Body of pancreas (tissue), 4 donors: ENCODE results near the gene BCOR.

Source experiments
- POLR2A ChIP-seq, 3 donors: fragments of 450-650 bp; IDR thresholded peaks; one replicate each; pipeline ENCODE4 v1.6.1; 2016; ENCODE audit warnings: antibody characterized with exemption in 3 of 3, mild to moderate bottlenecking in 2 of 3
- TF ChIP-seq, protein P1 (sequence below), 7 experiments: fragments of 450-650 bp in 4 of 7; fragments of 200-600 bp in 3 of 7; sonication (generic) in 3 of 7; IDR thresholded peaks; one replicate each; pipeline ENCODE4 v1.5.1; 2016 to 2019; ENCODE audit warnings: antibody characterized with exemption in 7 of 7

DNA sequence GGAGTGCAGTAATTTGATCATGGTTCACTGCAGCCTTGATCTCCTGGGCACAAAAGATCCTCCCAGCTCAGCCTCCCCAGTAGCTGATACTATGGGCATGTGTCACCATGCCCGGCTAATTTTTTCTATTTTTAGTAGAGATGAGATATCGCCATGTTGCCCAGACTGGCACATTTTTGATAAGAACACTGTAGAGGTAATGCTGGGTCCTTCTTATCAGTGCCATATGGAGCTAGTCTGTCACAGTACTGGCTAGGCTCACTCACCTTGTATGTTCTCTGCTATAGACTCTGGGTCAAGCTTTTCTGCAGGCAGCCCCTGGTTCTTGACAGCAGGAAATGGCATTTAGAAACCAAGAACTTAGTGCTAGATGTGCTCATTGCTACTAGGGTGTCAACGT lies 53.9 kb downstream of the BCOR start:
- TF ChIP-seq, protein P1, sequence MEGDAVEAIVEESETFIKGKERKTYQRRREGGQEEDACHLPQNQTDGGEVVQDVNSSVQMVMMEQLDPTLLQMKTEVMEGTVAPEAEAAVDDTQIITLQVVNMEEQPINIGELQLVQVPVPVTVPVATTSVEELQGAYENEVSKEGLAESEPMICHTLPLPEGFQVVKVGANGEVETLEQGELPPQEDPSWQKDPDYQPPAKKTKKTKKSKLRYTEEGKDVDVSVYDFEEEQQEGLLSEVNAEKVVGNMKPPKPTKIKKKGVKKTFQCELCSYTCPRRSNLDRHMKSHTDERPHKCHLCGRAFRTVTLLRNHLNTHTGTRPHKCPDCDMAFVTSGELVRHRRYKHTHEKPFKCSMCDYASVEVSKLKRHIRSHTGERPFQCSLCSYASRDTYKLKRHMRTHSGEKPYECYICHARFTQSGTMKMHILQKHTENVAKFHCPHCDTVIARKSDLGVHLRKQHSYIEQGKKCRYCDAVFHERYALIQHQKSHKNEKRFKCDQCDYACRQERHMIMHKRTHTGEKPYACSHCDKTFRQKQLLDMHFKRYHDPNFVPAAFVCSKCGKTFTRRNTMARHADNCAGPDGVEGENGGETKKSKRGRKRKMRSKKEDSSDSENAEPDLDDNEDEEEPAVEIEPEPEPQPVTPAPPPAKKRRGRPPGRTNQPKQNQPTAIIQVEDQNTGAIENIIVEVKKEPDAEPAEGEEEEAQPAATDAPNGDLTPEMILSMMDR (IDR thresholded peaks at IDR 0.05), result no peak
- TF ChIP-seq POLR2A (IDR thresholded peaks at IDR 0.05), result no peak
